Activated CD4-positive, CD25-positive, alpha-beta regulatory T cell (primary cell): Measurements from ENCODE around the gene MVD.
"Not testable (repeated sequence)": the region's sequence is repeated elsewhere in the genome, so short reads cannot be mapped to it uniquely, and the experiment has no call there.

ENCODE experiments used
- DNase-seq, 4 experiments: peaks; one replicate each; lab custom pipeline; 2025; lab: John Stamatoyannopoulos, UW

Gene MVD

GRCh38 chr16:88626646-88627045 is 36.2 kb downstream of the MVD start:
- DNase-seq = no peak

GRCh38 chr16:88624977-88625576 is 37.8 kb downstream of the MVD start:
- no peak for DNase-seq

- no peak for DNase-seq
Measured at GRCh38 chr16:88624481-88624880, 38.4 kb downstream of the MVD start.

GRCh38 chr16:88623858-88624257 is 39.0 kb downstream of the MVD start:
- no peak for DNase-seq

- DNase-seq = no peak
Measured at GRCh38 chr16:88622866-88623265, 40.0 kb downstream of the MVD start.

- no peak for DNase-seq
Measured at GRCh38 chr16:88622125-88622524, 40.8 kb downstream of the MVD start.

GRCh38 chr16:88619859-88620815 is 42.8 kb downstream of the MVD start:
- peak in 1 of 4 experiments; percentile 28 for DNase-seq

- no peak for DNase-seq
Measured at GRCh38 chr16:88618956-88619667, 43.8 kb downstream of the MVD start.

- no peak for DNase-seq
Measured at GRCh38 chr16:88618182-88618955, 44.5 kb downstream of the MVD start.

GRCh38 chr16:88617268-88618031 is 45.4 kb downstream of the MVD start:
- no peak for DNase-seq

GRCh38 chr16:88616736-88617135 is 46.2 kb downstream of the MVD start:
- no peak for DNase-seq

GRCh38 chr16:88616320-88616719 is 46.6 kb downstream of the MVD start:
- DNase-seq = no peak

- no peak for DNase-seq
Measured at GRCh38 chr16:88614818-88615580, 47.9 kb downstream of the MVD start.

GRCh38 chr16:88613911-88614817 is 48.7 kb downstream of the MVD start:
- no peak for DNase-seq

- no peak for DNase-seq
Measured at GRCh38 chr16:88613293-88613692, 49.6 kb downstream of the MVD start.

- DNase-seq = no peak
Measured at GRCh38 chr16:88610909-88611812, 51.7 kb downstream of the MVD start.

GRCh38 chr16:88610080-88610479 is 52.8 kb downstream of the MVD start:
- DNase-seq = no peak

- not testable (repeated sequence) for DNase-seq
Measured at GRCh38 chr16:88609426-88609825, 53.5 kb downstream of the MVD start.
